ENCODE measurements around the gene SPECC1.
A peak's percentile ranks its signal among the peaks of the same experiment; 100 is the strongest.
"Not testable (repeated sequence)": the region's sequence is repeated elsewhere in the genome, so short reads cannot be mapped to it uniquely, and the experiment has no call there.

The SPECC1 gene

DNA sequence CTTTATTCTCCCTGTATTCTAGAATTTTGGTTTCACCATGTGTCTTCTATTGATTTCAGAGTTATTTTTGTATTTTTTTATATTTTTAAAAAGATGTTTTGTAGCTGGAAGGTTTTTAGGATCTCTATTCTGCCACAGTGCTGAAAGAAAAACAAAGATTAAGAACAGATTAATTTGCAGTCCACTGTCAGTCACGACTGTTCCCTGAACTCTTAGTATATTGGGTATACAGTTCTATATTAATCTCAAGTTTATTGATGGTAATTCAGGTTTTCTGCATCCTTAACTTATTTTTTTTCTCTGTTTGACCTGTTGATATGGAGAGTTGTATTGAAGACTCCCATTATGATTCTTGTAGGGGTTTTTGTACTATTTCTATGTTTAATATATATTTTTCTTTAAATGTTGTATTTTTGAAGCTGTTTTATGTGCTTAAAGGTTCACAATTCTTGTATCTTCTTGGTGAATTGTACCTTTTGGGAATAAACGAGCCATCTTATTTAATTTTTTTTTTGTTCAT is 2.9 kb downstream of the SPECC1 start:
- peak; percentile 35 for FAIRE-seq

DNA sequence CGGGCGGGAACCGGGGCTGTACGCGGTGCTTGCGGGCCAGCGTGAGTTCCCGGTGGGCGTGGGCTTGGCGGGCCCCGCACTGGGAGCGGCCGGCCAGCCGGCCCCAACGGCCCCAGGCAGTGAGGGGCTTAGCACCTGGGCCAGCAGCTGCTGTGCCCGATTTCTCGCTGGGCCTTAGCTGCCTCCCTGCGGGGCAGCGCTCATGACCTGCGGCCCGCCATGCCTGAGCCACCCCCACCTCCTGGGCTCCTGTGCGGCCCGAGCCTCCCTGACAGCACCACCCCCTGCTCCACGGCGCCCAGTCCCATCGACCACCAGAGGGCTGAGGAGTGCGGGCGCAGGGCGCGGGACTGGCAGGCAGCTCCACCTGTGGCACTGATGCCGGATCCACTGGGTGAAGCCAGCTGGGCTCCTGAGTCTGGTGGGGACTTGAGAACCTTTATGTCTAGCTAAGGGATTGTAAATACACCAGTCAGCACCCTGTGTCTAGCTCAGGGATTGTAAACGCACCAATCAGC is 7.4 kb downstream of the SPECC1 start:
- FAIRE-seq, result not testable (repeated sequence)

DNA sequence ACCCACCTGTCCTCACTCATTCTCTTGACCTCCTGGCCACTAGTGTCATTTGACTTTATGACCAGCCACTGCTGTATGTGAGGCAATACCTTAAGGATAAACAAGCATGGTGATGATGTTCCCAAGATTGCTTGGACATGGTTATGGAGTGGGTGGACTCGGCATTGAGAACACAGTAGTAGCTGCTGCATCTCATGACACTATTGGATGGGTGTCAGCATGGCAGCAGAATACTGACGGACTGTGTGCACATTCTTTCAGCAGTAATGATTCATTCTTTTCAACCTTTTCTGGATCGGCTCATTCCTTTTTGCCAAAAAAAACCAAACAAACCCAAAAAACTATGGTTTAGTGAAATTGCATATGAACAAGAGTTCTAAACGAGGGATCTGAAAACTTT is 13.5 kb downstream of the SPECC1 start:
- FAIRE-seq, result no peak

DNA sequence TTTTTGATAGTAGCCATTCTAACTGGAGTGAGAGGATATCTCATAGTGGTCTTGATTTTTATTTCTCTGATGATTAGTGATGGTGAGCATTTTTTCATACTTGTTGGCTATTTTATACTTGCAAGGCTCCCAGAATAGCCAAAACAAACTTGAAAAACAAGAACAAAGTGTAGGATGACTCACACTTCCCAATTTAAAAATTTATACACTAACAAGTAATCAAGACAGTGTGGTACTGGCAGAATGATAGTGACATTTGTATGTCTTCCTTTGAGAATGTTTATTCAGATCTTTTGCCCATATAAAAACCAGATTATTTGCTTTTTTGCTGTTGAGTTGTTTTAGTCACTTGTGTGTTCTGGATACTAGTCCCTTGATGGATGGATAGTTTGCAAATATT is 17.8 kb downstream of the SPECC1 start:
- FAIRE-seq, result no peak

DNA sequence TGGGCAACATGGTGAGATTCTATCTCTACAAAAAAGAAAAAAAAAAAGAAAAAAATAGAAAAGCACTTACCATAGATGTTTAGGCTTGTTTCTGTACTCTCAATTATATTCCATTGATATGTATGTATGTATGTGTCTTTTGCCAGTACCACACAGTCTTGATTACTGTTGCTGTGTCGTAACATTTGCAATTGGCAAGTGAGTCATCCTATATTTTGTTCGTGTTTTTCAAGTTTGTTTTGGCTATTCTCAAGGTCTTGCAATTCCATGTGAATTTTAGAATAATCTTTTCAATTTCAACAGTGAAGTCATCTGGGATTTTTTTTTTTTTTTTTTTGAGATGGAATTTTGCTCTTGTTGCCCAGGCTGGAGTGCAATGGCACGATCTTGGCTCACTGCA is 19.3 kb downstream of the SPECC1 start:
- FAIRE-seq, result no peak

DNA sequence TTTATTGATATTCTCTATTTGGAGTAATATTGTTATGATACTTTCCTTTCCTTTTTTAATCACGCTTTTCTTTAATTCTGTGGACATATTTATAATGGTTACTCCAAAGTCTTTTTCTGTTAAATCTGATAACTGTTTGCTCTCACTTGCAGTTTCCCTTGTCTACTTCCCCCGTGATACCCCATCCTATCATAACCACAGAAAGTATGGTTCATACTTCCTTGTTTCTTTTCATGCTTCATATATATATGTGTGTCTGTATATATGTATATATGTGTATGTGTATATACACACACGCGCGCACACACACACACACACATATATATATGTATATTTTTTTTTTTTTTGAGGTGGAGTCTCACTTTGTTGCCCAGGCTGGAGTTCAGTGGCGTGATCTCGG is 23.5 kb downstream of the SPECC1 start:
- FAIRE-seq, result no peak

DNA sequence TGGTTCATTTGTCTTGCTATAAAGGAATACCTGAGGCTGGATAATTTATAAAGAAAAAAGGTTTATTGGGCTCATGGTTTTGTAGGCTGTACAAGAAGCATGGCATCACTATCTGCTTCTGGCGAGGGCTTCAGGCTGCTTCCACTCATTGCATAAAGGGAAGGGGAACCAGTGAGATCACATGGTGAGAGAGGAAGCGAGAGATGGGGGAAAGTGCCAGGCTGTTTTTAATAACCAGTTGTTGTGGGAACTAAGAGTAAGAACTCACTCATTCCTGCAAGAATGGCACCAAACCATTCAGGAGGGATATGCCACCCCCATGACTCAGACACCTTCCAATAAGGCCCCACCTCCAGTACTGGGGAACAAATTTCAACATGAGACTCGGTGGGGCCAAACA is 24.3 kb downstream of the SPECC1 start:
- FAIRE-seq, result no peak

DNA sequence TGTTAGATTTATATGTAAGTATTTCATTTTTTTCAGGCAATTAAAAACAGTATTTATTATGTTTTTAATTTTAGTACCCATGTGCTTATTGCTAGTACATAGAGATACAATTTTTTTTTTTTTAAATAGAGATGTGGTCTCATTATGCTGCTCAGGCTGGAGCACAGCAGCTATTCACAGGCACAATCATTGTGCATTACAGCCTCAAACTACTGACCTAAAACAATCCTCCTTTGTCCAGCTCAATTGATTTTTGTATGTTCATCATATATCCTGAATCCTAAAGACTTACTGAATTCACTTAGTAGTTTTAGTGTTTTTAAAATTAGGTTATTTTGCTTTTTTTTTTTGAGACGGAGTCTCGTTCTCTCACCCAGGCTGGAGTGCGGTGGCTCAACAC is 26.3 kb downstream of the SPECC1 start:
- no peak for FAIRE-seq

DNA sequence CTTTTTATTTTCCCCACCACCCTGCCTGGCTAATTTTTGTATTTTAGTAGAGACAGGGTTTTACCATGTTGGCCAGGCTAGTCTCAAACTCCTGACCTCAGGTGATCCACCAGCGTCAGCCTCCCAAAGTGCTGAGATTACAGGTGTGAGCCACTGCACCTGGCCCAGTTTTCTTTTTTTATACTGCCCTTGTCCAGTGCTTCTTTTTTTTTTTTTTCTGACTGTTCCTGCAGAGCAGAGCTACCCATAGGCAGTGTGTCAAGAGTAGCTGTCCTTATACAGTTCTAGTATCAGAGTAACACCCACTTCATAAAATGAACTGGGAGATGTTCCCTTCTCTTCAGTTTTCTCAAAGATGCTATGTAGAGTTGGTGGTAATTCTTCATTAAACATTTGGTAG is 28.1 kb downstream of the SPECC1 start:
- not testable (repeated sequence) for FAIRE-seq

DNA sequence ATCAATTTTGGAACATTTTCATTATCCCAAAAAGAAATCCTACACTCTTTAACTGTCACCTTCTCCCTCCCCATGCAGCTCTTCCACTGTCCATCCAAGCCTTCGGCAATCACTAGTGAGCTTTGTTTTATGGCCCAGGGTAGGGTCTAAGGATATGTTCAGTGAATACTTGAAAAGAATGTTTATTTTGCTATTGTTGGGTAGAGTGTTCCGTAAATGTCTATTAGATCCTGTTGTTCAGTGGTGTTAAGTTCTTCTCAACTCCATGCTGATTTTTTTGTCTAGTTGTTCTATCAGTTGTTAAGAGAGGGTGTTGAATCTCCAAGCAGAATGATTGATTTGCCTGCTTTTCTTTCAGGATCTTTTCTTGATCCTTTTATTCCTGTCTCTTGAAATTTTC is 29.9 kb downstream of the SPECC1 start:
- FAIRE-seq, result no peak

DNA sequence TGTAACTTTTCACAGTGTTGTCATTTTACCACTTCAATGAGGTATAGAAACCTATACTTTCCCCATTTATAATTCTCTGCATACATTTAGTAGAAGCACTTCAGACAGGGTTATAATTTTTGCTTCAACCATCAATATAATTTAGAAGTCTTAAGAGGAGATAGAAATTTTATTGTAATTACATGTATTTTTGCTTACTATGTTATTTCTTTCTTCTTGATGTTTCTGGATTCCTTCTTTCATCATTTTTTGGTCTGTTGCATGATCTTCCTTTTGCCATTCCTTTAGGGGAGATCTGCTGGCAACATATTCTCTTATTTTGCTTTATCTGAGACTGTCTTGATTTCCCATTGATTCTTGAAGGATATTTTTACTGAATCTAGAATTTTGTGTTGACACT is 31.1 kb downstream of the SPECC1 start:
- no peak for FAIRE-seq

DNA sequence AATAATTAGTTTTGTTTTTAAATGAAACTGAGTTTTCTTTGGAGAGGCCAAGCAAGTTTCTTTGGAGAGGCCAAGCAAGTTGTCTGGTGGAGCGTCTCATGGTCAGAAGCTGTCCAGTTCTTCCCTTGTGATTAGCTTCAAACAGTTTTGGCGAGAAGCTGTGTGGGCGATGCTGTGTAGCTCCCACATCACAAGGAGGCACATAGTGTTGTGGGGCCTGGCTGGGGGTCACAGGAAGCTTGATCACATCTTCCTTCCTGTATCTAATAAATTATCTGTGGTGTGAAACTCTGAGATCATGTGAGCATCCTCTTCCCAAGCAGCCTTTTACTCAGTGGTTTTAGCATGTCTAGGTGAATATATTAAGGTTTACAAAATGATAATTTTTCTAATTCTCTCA is 33.9 kb downstream of the SPECC1 start:
- FAIRE-seq, result no peak

DNA sequence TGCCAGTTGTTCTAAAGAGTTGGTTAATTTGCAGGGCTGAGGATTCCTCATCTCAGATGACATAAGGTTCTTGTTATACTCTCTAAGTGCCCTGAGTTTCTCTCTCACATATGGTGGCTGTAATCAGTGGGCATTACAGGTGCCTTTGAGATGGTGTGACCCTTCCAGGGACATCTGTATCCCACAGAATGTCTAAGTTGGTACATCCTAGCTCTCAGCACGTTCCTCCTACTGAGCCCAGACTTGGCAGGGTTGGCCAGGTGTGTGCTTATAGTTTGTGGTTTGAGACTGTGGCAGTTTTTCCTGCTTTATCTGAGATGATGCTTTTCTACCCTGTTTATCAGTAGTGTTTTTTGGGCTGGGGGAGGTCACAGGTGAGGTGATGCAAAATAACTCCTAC is 36.3 kb downstream of the SPECC1 start:
- no peak for FAIRE-seq

DNA sequence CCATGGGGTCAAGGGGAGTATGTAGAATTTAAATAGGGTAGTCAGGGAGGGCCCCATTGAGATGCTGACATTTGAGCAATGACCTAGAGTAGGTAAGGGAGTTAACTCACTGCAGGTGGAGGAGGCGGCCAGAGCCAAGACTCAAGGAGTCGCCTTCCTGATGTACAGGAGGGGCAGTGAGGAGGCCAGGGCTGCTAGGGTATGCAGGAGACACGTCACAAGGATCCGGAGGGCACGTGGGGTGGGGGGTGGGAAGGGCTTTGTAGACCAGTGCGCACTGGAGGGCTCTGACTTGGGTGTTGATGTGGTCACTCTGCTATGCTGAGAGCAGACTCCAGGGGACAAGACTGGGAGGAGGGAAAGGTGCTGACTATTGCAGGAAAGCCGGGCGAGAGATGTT is 37.5 kb downstream of the SPECC1 start:
- no peak for FAIRE-seq

DNA sequence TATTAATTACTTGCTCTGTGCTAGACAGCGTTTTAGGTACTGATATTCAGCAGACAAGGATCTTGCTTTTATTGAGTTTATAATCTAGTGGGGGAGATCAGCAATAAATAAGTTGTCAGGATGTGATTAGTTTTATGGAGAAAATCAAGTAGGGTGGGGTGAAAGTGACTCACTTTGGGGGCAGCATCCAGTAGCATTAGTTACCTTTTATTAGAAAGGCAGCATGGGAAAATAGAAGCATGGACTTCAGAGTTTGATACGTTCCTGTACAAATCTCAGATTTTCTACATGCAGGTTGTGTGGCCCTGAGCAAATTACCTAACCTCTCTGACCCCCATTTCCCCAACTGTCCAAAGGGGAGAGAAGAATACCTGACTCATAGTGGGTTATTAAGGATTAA is 42.5 kb downstream of the SPECC1 start:
- no peak for FAIRE-seq

DNA sequence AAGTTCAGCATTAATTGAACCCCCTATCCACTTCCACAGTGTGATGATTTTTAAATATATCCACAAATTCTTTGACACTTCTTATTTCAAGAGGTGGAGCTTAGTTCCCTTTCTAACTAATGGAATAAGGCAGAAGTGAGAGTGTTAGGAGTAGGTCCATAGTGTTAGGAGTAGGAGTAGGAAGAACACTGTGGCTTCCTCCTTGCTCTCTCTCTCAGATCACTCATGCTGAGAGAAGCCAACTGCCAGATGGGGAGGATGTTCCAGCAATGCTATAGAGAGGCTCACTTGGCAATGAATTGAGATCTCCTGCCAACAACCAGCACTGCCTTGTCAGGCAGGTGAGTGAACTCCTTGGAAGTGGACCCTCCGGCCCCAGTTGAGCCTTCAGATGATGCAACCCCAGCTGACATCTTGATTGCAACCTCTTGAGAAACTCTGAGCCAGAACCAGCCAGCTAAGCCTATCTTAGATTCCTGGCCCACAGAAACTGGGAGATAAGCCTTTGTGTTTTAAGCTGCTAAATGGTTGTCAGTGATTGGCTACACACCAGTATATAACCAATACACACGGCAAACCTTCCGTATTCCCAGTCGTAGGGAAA is 44.3 kb downstream of the SPECC1 start:
- FAIRE-seq, result no peak

DNA sequence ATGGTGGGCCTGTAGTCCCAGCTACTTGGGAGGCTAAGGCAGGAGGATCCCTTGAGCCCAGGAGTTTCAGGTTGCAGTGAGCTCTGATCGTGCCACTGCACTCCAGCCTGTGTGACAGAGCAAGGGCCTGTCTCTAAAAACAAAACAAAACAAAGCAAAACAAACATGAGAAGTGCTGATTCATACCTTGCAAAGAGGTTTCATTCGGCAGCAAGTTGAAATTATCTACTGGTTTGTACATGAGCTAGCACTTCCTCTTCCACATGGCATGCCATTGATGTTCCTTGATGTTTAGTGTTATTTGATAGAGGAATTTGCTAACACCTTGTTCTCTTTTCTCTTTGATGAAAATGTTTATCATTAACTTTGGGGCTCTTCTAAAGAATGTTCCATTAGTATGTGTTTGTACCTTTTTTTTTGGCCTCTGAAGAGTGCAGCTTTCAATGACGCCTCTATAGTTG is 50.6 kb downstream of the SPECC1 start:
- no peak for FAIRE-seq

DNA sequence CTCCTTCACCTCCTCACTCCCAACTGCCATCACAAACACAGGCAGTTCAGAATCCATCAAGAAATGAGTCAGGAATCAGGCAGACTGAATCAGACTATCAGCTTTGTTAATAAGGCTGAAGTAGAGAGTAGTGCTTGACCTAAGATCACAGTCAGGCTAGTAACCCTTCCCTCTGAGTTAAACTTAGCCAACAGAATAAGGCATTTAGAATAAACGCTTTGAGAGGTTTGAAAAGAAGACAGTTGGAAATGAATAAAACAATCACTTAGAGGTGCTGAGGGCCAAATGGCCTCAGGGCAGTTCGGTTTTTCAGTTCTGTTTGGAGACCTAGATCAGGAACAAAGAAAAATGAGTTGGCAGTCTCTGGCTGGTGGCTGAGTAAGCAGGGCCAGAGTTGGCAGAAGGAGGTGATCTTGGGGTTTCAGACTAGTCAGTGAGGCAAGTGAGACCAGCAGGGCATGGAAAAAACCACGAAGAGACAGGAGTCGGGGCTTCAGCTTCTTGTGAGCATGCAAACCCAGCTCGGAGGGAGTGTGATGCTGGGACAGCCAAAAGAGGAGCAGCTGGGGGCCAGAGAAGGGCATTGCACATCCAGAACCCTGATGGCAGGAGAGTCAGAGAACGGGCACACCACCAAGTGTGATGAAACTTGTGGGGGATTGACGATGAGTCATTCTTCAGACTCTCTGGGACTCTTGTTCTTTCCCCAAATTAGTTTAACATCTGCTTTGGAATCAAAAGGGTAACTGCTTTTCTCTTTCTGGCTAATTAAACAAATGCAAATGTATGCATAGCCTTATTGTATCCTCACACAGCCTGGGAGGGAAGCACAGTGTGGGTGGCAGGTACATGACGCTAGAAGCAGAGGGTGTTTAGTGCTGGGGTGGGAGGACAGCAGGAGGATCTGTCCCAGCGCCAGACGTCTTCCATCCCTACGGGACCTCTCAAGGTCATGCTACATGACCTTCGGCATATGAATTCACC is 54.8 kb downstream of the SPECC1 start:
- peak; percentile 35 for FAIRE-seq

DNA sequence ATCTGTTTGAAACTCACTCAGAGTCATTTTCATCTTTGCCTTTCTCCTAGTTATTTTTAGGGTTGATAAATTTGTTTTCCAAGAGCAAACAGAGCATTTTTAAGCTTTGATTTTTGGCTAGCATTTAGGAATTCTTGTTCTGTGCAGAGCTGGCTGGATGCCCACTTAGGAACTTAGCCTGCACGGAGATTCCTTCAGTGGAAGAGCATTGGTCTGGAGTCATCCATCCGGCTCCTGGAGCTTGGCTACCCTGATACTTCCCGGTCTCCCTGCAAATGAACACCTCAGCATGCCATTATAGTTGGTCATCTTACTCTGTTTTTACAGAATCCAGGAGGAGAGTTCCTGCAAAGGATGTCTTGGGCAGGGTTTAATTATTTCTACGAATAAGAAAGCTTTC is 57.1 kb downstream of the SPECC1 start:
- FAIRE-seq, result no peak

DNA sequence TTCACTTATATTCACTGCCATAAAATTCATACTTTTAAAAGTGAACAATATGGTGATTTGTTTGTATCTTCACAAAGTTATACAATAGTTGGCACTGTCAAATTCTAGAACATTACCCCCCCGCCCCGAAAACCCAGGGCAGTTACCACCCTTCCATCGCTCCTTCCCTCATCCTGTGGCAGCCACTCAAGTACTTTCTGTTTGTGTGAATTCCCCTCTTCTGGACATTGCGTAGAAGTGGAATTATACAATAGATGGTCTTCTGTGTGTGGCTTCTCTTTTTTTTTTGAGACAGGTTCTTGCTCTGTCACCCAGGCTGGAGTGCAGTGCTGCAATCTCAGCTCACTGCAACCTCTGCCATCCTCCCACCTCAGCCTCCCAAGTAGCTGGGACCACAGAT is 58.6 kb downstream of the SPECC1 start:
- FAIRE-seq, result no peak

DNA sequence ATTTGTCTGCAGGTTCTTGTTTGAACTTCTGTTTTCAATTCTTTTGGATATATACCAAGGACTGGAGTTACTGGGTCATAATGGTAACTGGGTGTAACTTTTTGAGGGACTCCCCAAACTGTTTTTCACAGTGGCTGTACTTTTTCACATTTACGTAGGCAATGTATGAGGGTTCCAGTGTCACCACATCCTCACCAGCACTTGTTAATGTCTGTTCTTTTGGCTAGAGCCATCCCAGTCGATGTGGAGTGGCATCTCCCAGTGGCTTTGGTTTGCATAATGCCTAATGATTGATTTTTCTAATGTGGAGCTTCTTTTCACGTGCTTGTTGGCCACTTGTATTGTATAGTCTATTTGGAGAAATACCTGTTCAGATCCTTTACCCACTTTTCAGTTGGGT is 59.3 kb downstream of the SPECC1 start:
- no peak for FAIRE-seq

DNA sequence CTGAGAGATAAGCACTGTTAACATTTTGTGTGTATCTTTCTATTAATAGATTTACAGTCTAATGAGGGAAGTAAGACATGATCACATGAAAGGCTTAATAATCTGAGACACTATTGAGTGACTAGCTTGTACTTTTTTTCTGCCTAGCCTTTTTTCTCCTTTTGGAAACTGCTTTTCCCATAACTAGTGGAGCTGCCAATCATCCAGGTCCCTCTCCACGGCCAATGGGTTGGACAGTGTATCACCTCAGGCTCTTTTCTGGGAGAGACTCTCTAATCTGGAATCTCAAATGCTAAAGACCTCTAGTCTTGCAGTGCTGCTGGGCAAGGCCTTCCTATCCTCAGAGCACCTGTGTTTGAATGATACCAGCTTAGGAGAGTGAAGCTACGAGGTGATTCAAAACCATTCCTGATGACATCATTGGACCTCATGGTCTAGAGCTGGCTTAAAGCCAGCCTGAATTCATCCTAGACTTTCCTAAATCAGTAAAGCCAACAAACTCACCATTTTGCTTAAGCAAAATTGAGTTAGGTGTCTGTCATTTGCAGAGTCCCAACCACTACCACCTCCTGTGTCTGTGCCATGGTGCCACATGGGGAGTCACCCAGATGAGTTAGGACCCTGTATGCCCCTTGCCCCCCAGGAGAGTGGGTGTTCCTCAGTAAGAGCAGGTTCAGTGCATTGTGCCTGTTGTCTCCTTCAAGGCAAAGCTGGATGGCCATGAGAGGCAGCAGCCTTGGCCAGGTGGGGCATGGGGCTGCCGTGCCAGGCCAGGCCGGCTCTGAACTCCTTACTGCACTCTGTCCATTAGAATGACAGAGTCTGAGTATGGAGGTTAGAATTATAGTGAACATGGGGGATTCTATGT is 62.9 kb downstream of the SPECC1 start:
- FAIRE-seq, result no peak

DNA sequence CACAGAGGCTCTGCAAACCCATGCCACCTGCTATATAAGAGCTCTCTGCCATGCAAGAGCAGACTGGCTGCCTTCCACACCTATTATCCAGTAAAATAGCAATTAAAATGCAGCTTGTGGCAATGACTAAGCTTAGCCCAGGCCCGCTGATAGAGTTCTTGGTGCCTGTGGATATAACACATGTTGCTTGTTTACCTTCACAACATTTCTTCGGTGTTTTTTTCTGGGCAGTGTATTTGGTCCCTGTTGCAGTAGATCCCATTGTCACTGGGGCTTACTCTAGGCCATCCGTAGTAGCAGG is 63.5 kb downstream of the SPECC1 start:
- FAIRE-seq, result no peak
